Stimulated activated CD4-positive, alpha-beta T cell treated with anti-CD3 and anti-CD28 coated beads, Interleukin-15, amount 100 ng/mL, for 48 hours (primary cell): ENCODE measurements around the gene EFCAB3.
"Not testable (repeated sequence)": the region's sequence is repeated elsewhere in the genome, so short reads cannot be mapped to it uniquely, and the experiment has no call there.

ENCODE experiments used
- DNase-seq, 2 donors: peaks; one replicate each; pipeline ENCODE4 v3.0.0-alpha.2; 2020; ENCODE audit warnings: low read depth in 2 of 2

Gene EFCAB3

GRCh38 chr17:62464422-62464821 lies 84.1 kb downstream of the EFCAB3 start:
- not testable (repeated sequence) for DNase-seq

GRCh38 chr17:62465271-62465670 lies 84.9 kb downstream of the EFCAB3 start:
- DNase-seq, result not testable (repeated sequence)
